ENCODE data around the gene IDNK. TPM values are rescaled to one million over a fixed set of nuclear protein-coding genes. Genes with fewer than 3 reads are reported as not detected.
"Not testable (repeated sequence)": the region's sequence is repeated elsewhere in the genome, so short reads cannot be mapped to it uniquely, and the experiment has no call there.

IDNK gene
- total RNA-seq, 1 experiment from 2014 or later = 3.3 TPM

- H3K4me2 ChIP-seq (ENCODE audit: low read length); H3K36me3 ChIP-seq (ENCODE audit: control insufficient read depth in 1 of 2, insufficient read depth in 2 of 2, low read length in 2 of 2); ATAC-seq; intact Hi-C loops (cut with micrococcal nuclease); DNase-seq (ENCODE audit: low read depth, low spot score); H3K27ac ChIP-seq (ENCODE audit: low read depth, low read length); H4K20me1 ChIP-seq (ENCODE audit: insufficient read depth); BruUV-seq (replicated peaks); H2AFZ ChIP-seq (ENCODE audit: low read depth, low read length, poor library complexity, severe bottlenecking); H3K27me3 ChIP-seq (ENCODE audit: insufficient read depth, low read length); H3K9me2 ChIP-seq (ENCODE audit: insufficient read depth); POLR2A ChIA-PET; H3K9me3 ChIP-seq (ENCODE audit: control insufficient read depth in 1 of 2, insufficient read depth in 1 of 2, low read depth in 1 of 2, low read length in 2 of 2); H3K79me2 ChIP-seq (ENCODE audit: insufficient read depth, low read length); RAD21 ChIA-PET (ENCODE audit: low non-redundant PET in 1 of 2, low total read pairs in 2 of 2, uncharacterized antibody in 2 of 2, unreplicated experiment in 2 of 2); H3K4me3 ChIP-seq (replicated peaks in 1 of 2; ENCODE audit: low read depth in 1 of 2, low read length in 2 of 2); H3K9ac ChIP-seq (ENCODE audit: low read length); CTCF ChIA-PET; H3K4me1 ChIP-seq (ENCODE audit: control insufficient read depth in 1 of 2, insufficient read depth in 2 of 2, low read length in 2 of 2): not testable (repeated sequence)
Observed at GRCh38 chr9:83607620-83608019, 15.3 kb upstream of the IDNK start.

- H3K79me2 ChIP-seq (ENCODE audit: insufficient read depth, low read length); CTCF ChIA-PET; POLR2A ChIA-PET; H2AFZ ChIP-seq (ENCODE audit: low read depth, low read length, poor library complexity, severe bottlenecking); H4K20me1 ChIP-seq (ENCODE audit: insufficient read depth); H3K9ac ChIP-seq (ENCODE audit: low read length); H3K9me2 ChIP-seq (ENCODE audit: insufficient read depth); H3K4me3 ChIP-seq (replicated peaks in 1 of 2; ENCODE audit: low read depth in 1 of 2, low read length in 2 of 2); H3K27ac ChIP-seq (ENCODE audit: low read depth, low read length); BruUV-seq (replicated peaks); H3K4me1 ChIP-seq (ENCODE audit: control insufficient read depth in 1 of 2, insufficient read depth in 2 of 2, low read length in 2 of 2); H3K9me3 ChIP-seq (ENCODE audit: control insufficient read depth in 1 of 2, insufficient read depth in 1 of 2, low read depth in 1 of 2, low read length in 2 of 2); H3K27me3 ChIP-seq (ENCODE audit: insufficient read depth, low read length); intact Hi-C loops (cut with micrococcal nuclease); H3K4me2 ChIP-seq (ENCODE audit: low read length); RAD21 ChIA-PET (ENCODE audit: low non-redundant PET in 1 of 2, low total read pairs in 2 of 2, uncharacterized antibody in 2 of 2, unreplicated experiment in 2 of 2); DNase-seq (ENCODE audit: low read depth, low spot score); H3K36me3 ChIP-seq (ENCODE audit: control insufficient read depth in 1 of 2, insufficient read depth in 2 of 2, low read length in 2 of 2); ATAC-seq: not testable (repeated sequence)
Observed at GRCh38 chr9:83613298-83613697, 9.6 kb upstream of the IDNK start.

- Histone ChIP-seq H4K20me1 (ENCODE audit: insufficient read depth) (no peaks in the 10 kb centered on the region), H3K4me3 (replicated peaks in 1 of 2; ENCODE audit: low read depth in 1 of 2, low read length in 2 of 2) (no peak overlapping the region), H3K79me2 (ENCODE audit: insufficient read depth, low read length) (no peaks in the 10 kb centered on the region), H3K9me3 (ENCODE audit: control insufficient read depth in 1 of 2, insufficient read depth in 1 of 2, low read depth in 1 of 2, low read length in 2 of 2) (no peaks in the 10 kb centered on the region), H3K36me3 (ENCODE audit: control insufficient read depth in 1 of 2, insufficient read depth in 2 of 2, low read length in 2 of 2) (no peaks in the 10 kb centered on the region), H3K4me1 (ENCODE audit: control insufficient read depth in 1 of 2, insufficient read depth in 2 of 2, low read length in 2 of 2) (peaks cover under 1 to 8% of the 10 kb centered on the region in 2 experiments; a peak in 3 of 4 replicates), H3K27ac (ENCODE audit: low read depth, low read length) (no peak overlapping the region), H3K4me2 (ENCODE audit: low read length) (no peak overlapping the region), H3K27me3 (ENCODE audit: insufficient read depth, low read length) (no peaks in the 10 kb centered on the region), H3K9me2 (ENCODE audit: insufficient read depth) (no peaks in the 10 kb centered on the region), H3K9ac (ENCODE audit: low read length) (no peak overlapping the region), H2AFZ (ENCODE audit: low read depth, low read length, poor library complexity, severe bottlenecking) (no peak overlapping the region)
- no TSS peak for BruUV-seq (replicated peaks)
- ChIA-PET RAD21 (ENCODE audit: low non-redundant PET in 1 of 2, low total read pairs in 2 of 2, uncharacterized antibody in 2 of 2, unreplicated experiment in 2 of 2) (no interaction called here), CTCF (no interaction called here), POLR2A (no interaction called here)
- intact Hi-C loops (cut with micrococcal nuclease) = no loop called here
- no peak for ATAC-seq
- no peak for DNase-seq (ENCODE audit: low read depth, low spot score)
- TF ChIP-seq TCF7L2 (IDR thresholded peaks at IDR 0.05; ENCODE audit: borderline replicate concordance, extremely low read depth, insufficient read depth, insufficient read length) = no peak
- no peak for TF ChIP-seq ZFX (IDR thresholded peaks at IDR 0.05)
- no peak for TF ChIP-seq SIN3A (IDR thresholded peaks at IDR 0.05; ENCODE audit: low read depth)
- TF ChIP-seq POLR2A (IDR thresholded peaks at IDR 0.05; ENCODE audit: borderline replicate concordance, extremely low read depth, insufficient read depth, insufficient read length) = no peak
- TF ChIP-seq POLR2AphosphoS5 (IDR thresholded peaks at IDR 0.05; ENCODE audit: low read depth, low read length) = no peak
- no peak for TF ChIP-seq CTCF (IDR thresholded peaks at IDR 0.05 in 2 of 3, conservative IDR thresholded peaks at IDR 0.05 in 1 of 3; ENCODE audit: borderline replicate concordance in 1 of 3, insufficient read depth in 1 of 3, low read depth in 2 of 3, low read length in 2 of 3)
- no peak for TF ChIP-seq SRF (IDR thresholded peaks at IDR 0.05; ENCODE audit: low read depth)
- TF ChIP-seq SP1 (IDR thresholded peaks at IDR 0.05; ENCODE audit: low read depth) = no peak
- TF ChIP-seq EGR1 (IDR thresholded peaks at IDR 0.05; ENCODE audit: low read depth) = no peak
- TF ChIP-seq MAX (IDR thresholded peaks at IDR 0.05) = no peak
- TF ChIP-seq CBX3 (IDR thresholded peaks at IDR 0.05; ENCODE audit: low read depth) = no peak
Observed at GRCh38 chr9:83617299-83617698, 5.6 kb upstream of the IDNK start.

Measured in HCT116 (cell line).